Endothelial cell of umbilical vein (primary cell): ENCODE data around the gene TRIM52.
"Not testable (repeated sequence)": the region's sequence is repeated elsewhere in the genome, so short reads cannot be mapped to it uniquely, and the experiment has no call there.

Experiments used
- POLR2AphosphoS5 ChIP-seq: IDR thresholded peaks from 2 replicates; pipeline ENCODE4 v1.6.1; 2012; ENCODE audit warnings: low read depth, mild to moderate bottlenecking, control low read depth, low read length, moderate library complexity; ENCODE audit not compliant: insufficient read depth
- TF ChIP-seq, protein P1 (sequence below), 2 donors: IDR thresholded peaks; 1 replicate in 1 of 2; 2 replicates in 1 of 2; pipeline ENCODE4 v1.5.1; 2011; ENCODE audit warnings: low read length in 2 of 2, mild to moderate bottlenecking in 2 of 2, moderate library complexity in 2 of 2, control low read depth in 1 of 2, inconsistent platforms in 1 of 2, low read depth in 1 of 2; ENCODE audit not compliant: insufficient read depth in 1 of 2; ENCODE audit errors: extremely low read depth in 1 of 2

DNA sequence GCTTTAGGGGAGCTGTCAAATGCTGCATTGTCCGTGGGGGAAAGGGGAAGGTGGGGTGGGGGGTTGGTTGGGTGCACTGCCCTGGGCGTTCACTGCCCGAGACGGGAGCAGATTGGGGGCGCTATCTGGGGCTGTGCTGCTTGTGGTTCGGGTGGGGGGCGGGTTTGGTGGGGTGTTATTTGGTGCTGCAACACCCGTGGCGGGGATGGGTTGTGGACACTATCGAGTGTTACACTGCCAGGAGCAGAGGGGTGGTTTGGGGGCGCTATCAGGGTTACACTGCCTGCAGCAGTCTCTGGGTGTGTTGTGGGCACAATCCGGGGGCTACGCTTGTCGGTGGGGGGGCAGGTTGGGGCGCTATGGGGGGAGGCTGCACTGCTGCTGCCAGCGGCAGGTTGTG is 21.5 kb upstream of the TRIM52 start:
- TF ChIP-seq POLR2AphosphoS5 = not testable (repeated sequence)
- TF ChIP-seq, protein P1, sequence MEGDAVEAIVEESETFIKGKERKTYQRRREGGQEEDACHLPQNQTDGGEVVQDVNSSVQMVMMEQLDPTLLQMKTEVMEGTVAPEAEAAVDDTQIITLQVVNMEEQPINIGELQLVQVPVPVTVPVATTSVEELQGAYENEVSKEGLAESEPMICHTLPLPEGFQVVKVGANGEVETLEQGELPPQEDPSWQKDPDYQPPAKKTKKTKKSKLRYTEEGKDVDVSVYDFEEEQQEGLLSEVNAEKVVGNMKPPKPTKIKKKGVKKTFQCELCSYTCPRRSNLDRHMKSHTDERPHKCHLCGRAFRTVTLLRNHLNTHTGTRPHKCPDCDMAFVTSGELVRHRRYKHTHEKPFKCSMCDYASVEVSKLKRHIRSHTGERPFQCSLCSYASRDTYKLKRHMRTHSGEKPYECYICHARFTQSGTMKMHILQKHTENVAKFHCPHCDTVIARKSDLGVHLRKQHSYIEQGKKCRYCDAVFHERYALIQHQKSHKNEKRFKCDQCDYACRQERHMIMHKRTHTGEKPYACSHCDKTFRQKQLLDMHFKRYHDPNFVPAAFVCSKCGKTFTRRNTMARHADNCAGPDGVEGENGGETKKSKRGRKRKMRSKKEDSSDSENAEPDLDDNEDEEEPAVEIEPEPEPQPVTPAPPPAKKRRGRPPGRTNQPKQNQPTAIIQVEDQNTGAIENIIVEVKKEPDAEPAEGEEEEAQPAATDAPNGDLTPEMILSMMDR (IDR thresholded peaks at IDR 0.05; ENCODE audit: extremely low read depth in 1 of 2, insufficient read depth in 1 of 2, low read depth in 1 of 2, low read length in 2 of 2) = not testable (repeated sequence)
